Loucy (cell line): ENCODE measurements around the gene NARS2.

Experiments
- CTCF ChIP-seq: fragments of 200-600 bp; sonication (generic); conservative IDR thresholded peaks from 2 replicates; pipeline ENCODE4 v1.5.1; 2014; ENCODE audit warnings: mild to moderate bottlenecking, antibody characterized with exemption, low read length
- EZH2phosphoT487 ChIP-seq: fragments of 200-600 bp; IDR thresholded peaks from 2 replicates; pipeline ENCODE4 v1.6.1; 2018; ENCODE audit warnings: antibody characterized with exemption, mild to moderate bottlenecking, moderate library complexity, borderline replicate concordance

- TF ChIP-seq CTCF (peak; percentile 86), EZH2phosphoT487 (no peak)
These were observed 154.4 kb downstream of the NARS2 start for GRCh38 chr11:78420255-78420764.
